Measurements from ENCODE around the gene ANKRD55. TPM values are rescaled to one million over a fixed set of nuclear protein-coding genes. Genes with fewer than 3 reads are reported as not detected.
"Not testable (repeated sequence)": the region's sequence is repeated elsewhere in the genome, so short reads cannot be mapped to it uniquely, and the experiment has no call there.

Gene ANKRD55
- polyA plus RNA-seq, 1 donor from 2014 or later = 1.5 TPM

GRCh38 chr5:56206126-56206910 lies 26.8 kb downstream of the ANKRD55 start:
- no peaks in the 10 kb centered on the region for H3K27me3 Mint-ChIP-seq
- H3K4me1 Mint-ChIP-seq = no peaks in the 10 kb centered on the region
- no peak overlapping the region for H3K27ac Mint-ChIP-seq
- no peak overlapping the region for H3K4me3 Mint-ChIP-seq
- no peaks in the 10 kb centered on the region for H3K36me3 Mint-ChIP-seq
- H3K9me3 Mint-ChIP-seq = no peaks in the 10 kb centered on the region

GRCh38 chr5:56203936-56204335 lies 29.2 kb downstream of the ANKRD55 start:
- not testable (repeated sequence) for H3K36me3 Mint-ChIP-seq, H3K27me3 Mint-ChIP-seq, H3K9me3 Mint-ChIP-seq, H3K4me3 Mint-ChIP-seq, H3K4me1 Mint-ChIP-seq, H3K27ac Mint-ChIP-seq

GRCh38 chr5:56202483-56202882 lies 30.6 kb downstream of the ANKRD55 start:
- Mint-ChIP-seq H3K36me3 (peaks cover 2% of the 10 kb centered on the region), H3K9me3 (no peaks in the 10 kb centered on the region), H3K4me3 (no peak overlapping the region), H3K27ac (no peak overlapping the region), H3K27me3 (peaks cover 2% of the 10 kb centered on the region), H3K4me1 (peaks cover 0 to 3% (median 1%) of the 10 kb centered on the region in 3 donors)

- H3K27me3 Mint-ChIP-seq, H3K4me3 Mint-ChIP-seq, H3K4me1 Mint-ChIP-seq, H3K36me3 Mint-ChIP-seq, H3K27ac Mint-ChIP-seq, H3K9me3 Mint-ChIP-seq: not testable (repeated sequence)
Observed at GRCh38 chr5:56201762-56202261, 31.3 kb downstream of the ANKRD55 start.

- H3K27ac Mint-ChIP-seq = no peak overlapping the region
- peak overlapping the region in 1 of 4 donors; percentile 40 for H3K4me3 Mint-ChIP-seq
- H3K9me3 Mint-ChIP-seq = no peaks in the 10 kb centered on the region
- peaks cover 2% of the 10 kb centered on the region for H3K36me3 Mint-ChIP-seq
- peaks cover 0 to 3% (median 1%) of the 10 kb centered on the region in 3 donors for H3K4me1 Mint-ChIP-seq
- peaks cover 2% of the 10 kb centered on the region for H3K27me3 Mint-ChIP-seq
Observed at GRCh38 chr5:56200971-56201666, 32.0 kb downstream of the ANKRD55 start.

- H3K9me3 Mint-ChIP-seq = peaks cover 0 to 2% (median 0%) of the 10 kb centered on the region in 3 donors
- peaks cover 5% of the 10 kb centered on the region for H3K27me3 Mint-ChIP-seq
- H3K4me1 Mint-ChIP-seq = peaks cover 0 to 2% (median 0%) of the 10 kb centered on the region in 3 donors
- no peak overlapping the region for H3K27ac Mint-ChIP-seq
- no peaks in the 10 kb centered on the region for H3K36me3 Mint-ChIP-seq
- H3K4me3 Mint-ChIP-seq = no peak overlapping the region
Observed at GRCh38 chr5:56195016-56195415, 38.1 kb downstream of the ANKRD55 start.

- H3K27me3 Mint-ChIP-seq = peaks cover 4% of the 10 kb centered on the region
- no peaks in the 10 kb centered on the region for H3K36me3 Mint-ChIP-seq
- no peak overlapping the region for H3K27ac Mint-ChIP-seq
- peaks cover 0 to 2% (median 0%) of the 10 kb centered on the region in 3 donors for H3K4me1 Mint-ChIP-seq
- H3K9me3 Mint-ChIP-seq = peaks cover 0 to 2% (median 0%) of the 10 kb centered on the region in 3 donors
- no peak overlapping the region for H3K4me3 Mint-ChIP-seq
Observed at GRCh38 chr5:56192246-56192645, 40.9 kb downstream of the ANKRD55 start.

- H3K27ac Mint-ChIP-seq = no peak overlapping the region
- peaks cover 4% of the 10 kb centered on the region for H3K27me3 Mint-ChIP-seq
- H3K36me3 Mint-ChIP-seq = no peaks in the 10 kb centered on the region
- peaks cover 0 to 2% (median 0%) of the 10 kb centered on the region in 3 donors for H3K4me1 Mint-ChIP-seq
- H3K4me3 Mint-ChIP-seq = no peak overlapping the region
- H3K9me3 Mint-ChIP-seq = peaks cover 0 to 2% (median 0%) of the 10 kb centered on the region in 3 donors
Observed at GRCh38 chr5:56191656-56192055, 41.5 kb downstream of the ANKRD55 start.

- Mint-ChIP-seq H3K27ac (no peak overlapping the region), H3K4me1 (peaks cover 0 to 2% (median 0%) of the 10 kb centered on the region in 3 donors), H3K27me3 (peaks cover 4% of the 10 kb centered on the region), H3K9me3 (peaks cover 0 to 2% (median 0%) of the 10 kb centered on the region in 3 donors), H3K4me3 (no peak overlapping the region), H3K36me3 (no peaks in the 10 kb centered on the region)
Observed at GRCh38 chr5:56190497-56190896, 42.6 kb downstream of the ANKRD55 start.

- Mint-ChIP-seq H3K4me3 (no peak overlapping the region), H3K27ac (no peak overlapping the region), H3K4me1 (no peaks in the 10 kb centered on the region), H3K9me3 (no peaks in the 10 kb centered on the region), H3K27me3 (peaks cover 14% of the 10 kb centered on the region), H3K36me3 (no peaks in the 10 kb centered on the region)
Observed at GRCh38 chr5:56185768-56186311, 47.3 kb downstream of the ANKRD55 start.

GRCh38 chr5:56183506-56183905 lies 49.6 kb downstream of the ANKRD55 start:
- Mint-ChIP-seq H3K4me1 (no peaks in the 10 kb centered on the region), H3K27ac (no peak overlapping the region), H3K27me3 (peaks cover 16% of the 10 kb centered on the region), H3K4me3 (no peak overlapping the region), H3K36me3 (no peaks in the 10 kb centered on the region), H3K9me3 (no peaks in the 10 kb centered on the region)

GRCh38 chr5:56179442-56179841 lies 53.7 kb downstream of the ANKRD55 start:
- Mint-ChIP-seq H3K27me3 (peaks cover 12% of the 10 kb centered on the region), H3K4me3 (no peak overlapping the region), H3K36me3 (no peaks in the 10 kb centered on the region), H3K4me1 (peaks cover 0 to 2% (median 0%) of the 10 kb centered on the region in 3 donors), H3K9me3 (no peaks in the 10 kb centered on the region), H3K27ac (no peak overlapping the region)

GRCh38 chr5:56178823-56179222 lies 54.3 kb downstream of the ANKRD55 start:
- Mint-ChIP-seq H3K36me3 (no peaks in the 10 kb centered on the region), H3K27ac (no peak overlapping the region), H3K4me3 (no peak overlapping the region), H3K27me3 (peaks cover 8% of the 10 kb centered on the region), H3K9me3 (no peaks in the 10 kb centered on the region), H3K4me1 (peaks cover 0 to 2% (median 0%) of the 10 kb centered on the region in 3 donors)

- Mint-ChIP-seq H3K4me1 (peaks cover 0 to 2% (median 0%) of the 10 kb centered on the region in 3 donors), H3K9me3 (no peaks in the 10 kb centered on the region), H3K36me3 (no peaks in the 10 kb centered on the region), H3K27me3 (peaks cover 6% of the 10 kb centered on the region), H3K27ac (no peak overlapping the region), H3K4me3 (no peak overlapping the region)
Observed at GRCh38 chr5:56176871-56177533, 56.1 kb downstream of the ANKRD55 start.
